Left lobe of liver (tissue), 2 donors: ENCODE data around the gene RHOF. TPM values are rescaled to one million over a fixed set of nuclear protein-coding genes. Genes with fewer than 3 reads are reported as not detected.
"Not testable (repeated sequence)": the region's sequence is repeated elsewhere in the genome, so short reads cannot be mapped to it uniquely, and the experiment has no call there.

ENCODE experiments used
- ATAC-seq: fragments of 200-7000 bp; cut with Tn5 transposase; one replicate; pipeline ENCODE4 v1.9.1; 2020; ENCODE audit warnings: mild to moderate bottlenecking, moderate library complexity
- DNase-seq: peaks from one replicate; pipeline ENCODE4 v3.0.0-alpha.2; 2020; ENCODE audit warnings: low spot score
- total RNA-seq: library from RNA; stranded (reverse); gene quantifications from one replicate; pipeline ENCODE4 v1.2.1, GENCODE V29; 2021
- donor health status: DM: no; HTN: no; CAD: no; lungs with moderate emphysema.
- donor health status: DM: no; HTN: yes; CAD: no.

RHOF gene
- total RNA-seq, 1 donor from 2014 or later = 7.9 TPM

DNA sequence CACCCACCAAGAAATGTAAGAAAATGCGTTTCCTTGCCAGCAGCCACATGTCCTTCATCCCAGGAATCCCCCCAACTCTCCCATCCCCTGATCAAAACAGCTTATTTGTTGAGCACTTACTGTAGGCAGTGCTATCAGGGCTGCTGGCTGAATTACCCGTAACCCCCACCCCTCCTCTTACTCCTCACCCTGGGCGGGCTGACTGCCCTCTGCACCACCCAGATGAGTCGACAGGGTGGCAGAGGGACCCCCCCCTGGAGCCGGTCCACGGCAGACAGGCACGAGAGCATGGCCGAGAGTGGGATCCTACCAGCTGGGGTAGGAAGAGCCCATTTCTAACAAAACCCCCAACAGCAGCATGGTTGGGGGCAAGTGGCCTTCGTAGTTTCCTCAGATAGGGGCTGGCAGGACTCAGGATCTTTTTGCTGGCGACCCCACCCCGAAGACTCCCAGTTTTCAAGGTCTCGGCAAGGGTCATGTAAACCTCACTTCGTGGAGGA lies 1.1 kb upstream of the RHOF start:
- DNase-seq (no peak), ATAC-seq (peak; percentile 1)

DNA sequence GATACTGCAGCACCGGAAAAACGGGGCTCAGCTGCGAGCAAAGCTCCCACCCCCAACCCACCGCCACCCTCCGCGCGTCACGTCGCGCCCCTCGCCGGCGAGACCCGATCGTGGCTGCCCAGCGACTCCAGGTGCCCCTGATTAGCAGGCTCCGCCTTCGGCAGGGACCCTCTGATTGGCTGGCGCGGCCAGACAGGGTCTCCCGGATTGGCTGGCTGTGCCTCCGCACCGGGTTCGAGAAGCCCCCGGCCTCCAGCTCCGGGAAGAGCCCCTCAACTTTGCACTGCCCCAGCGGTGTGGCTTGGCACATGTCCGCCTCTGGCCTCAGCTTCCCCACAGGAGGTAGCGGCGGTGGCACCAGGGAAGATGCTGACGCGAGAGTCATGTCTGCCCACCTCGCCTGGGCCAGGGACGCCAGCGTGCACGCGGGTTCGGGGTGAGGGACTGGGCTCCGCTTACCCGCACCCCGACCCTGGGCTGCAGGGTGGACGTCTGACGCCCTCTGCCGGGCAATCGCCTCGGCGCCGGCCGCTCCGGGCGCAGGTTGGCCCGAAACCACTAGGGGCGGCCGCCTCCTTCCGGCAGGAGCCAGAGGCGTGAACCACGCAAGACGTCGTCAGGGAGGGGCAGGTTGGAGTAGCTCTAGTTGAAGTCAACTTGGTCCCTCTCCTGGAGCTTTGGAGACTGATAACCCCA lies 498 bp upstream of the RHOF start:
- ATAC-seq (peak; percentile 67), DNase-seq (peak; percentile 91)

DNA sequence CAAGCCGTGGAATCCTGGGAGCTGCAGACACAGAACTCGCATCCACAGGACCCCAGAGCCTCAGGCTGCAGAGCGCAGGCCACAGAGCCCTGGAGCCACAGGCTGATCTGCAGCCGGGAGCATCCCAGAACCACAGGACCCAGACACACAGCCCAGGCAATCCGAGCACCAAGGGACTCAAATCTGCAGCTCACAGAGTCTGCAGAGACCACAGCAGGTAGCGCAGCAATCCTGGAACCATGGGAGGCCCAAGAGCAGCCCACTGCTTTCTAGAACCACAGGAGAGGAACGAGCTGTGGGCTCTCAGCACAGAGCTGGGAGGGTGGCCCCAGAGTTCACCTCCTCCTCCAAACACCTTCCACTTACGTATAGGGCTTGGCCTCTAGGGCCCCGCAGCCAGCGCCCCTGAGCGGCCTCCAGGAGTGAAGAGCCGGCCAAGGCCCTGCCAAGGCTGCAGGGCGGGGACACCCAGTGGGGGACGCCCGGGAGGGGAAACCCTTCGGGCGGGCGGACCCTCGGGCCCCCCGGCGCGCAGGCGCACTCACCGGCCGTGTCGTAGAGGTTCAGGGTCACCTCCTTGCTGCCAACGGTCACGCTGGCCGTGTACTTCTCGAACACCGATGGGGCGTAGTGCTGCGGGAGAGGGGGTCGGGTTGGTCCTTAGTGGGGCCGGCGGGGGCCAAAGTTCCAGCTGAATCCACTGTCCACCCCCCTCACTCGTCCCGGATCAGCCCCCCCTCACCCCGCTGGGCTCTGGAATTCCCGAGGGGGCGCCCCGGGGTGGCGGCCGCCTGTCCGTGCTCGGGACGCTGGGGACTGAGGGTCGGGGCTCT lies 665 bp downstream of the RHOF start:
- ATAC-seq = no peak
- DNase-seq = no peak

DNA sequence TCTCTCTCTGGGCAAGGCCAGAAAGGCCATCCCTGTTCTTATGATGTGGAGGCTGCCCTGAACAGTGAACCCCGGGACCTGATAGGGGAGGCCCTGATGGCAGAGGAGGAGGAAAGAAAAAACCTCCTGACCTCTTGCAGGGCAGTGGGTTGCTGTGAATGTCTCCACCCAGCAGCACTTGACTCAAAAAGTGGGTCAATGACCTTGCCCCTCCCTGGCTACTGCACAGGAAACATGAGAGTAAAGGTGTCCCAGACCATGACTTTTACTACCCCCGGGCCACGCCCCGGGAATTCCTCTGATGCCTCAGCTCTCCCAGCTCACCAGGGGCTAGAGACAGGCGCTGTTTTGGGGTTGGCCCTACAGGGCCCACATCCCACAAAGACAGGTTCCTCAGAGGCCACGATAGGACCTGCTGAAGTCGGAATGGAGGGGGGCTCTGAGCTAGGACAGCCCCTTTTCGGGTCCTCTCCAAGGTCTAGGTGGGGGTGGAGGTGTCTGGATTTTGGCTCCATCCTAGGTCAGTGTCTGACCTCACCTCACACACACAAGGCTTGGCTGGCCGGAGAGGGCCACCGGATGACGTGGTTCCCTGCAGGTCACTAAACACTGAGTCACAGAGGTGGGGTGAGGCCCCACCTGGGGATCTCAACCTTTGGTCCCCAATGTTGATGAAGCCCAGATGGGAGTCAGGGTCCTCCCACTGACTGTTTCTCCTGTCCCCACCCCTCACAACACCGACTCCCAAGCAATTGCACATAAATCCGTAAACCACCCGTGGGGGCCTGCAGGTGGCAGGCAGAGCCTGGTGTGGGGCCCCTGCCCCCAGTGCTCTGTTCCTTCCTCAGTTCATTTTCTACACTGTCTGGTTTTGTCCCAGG lies 1.6 kb downstream of the RHOF start:
- DNase-seq (no peak), ATAC-seq (no peak)

DNA sequence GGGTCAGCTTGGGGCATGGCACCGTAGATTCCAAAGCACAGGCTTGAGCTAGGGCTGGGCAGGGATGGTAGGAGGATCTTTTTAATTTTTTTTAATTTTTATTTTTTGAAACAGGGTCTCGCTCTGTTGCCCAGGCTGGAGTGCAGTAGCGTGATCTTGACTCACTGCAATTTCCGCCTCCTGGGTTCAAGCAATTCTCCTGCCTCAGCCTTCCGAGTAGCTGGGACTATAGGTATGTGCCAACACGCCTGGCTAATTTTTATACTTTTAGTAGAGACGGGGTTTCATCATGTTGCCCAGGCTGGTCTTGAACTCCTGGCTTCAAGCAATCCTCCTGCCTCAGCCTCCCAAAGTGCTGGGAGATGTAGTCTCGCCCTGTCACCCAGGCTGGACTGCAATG lies 2.7 kb downstream of the RHOF start:
- not testable (repeated sequence) for DNase-seq, ATAC-seq

DNA sequence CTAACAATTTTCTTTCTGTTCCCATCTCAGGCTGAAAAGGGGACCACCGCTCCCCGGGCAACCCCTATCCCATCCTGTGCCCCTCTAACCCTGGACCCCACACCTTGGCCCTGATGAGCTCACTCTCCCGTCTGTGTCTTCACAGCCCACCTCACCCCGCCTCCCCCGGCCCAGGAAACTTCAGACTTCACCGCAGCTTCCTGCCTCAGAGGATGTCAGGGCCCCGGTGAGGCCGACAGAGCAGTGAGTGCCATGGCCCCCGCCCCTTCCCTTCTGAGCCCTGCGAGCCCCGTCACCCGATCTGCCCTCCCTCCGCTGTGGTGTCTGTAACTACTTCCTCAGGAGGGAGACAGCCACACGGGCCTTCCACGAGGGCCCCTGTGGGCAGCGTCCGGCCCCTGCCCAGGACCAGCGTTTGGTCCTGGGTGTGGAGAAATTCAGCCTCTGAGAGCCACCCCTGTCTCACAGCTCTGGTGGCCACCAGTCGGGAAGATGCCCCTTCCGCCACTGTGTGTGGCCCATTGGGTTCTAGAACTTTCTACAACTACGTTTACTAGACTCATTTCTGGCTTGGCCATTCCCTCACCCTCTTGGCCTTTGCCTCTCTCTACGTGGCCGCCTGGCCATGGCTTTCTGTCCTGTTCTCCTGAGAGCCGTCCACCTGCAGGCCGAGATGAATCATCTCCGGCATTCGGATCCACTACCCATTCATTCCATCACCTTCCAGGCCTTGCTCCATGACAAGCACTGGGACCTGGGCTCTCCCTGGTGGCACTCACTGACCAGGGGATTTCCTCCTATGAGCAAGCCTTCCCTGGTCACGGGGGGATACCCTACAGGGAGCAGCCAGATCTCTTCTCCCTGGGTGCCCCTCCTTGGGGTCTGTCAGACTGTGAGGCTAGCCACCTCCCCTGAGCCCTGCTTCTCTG lies 3.4 kb downstream of the RHOF start:
- DNase-seq (peak; percentile 65), ATAC-seq (no peak)

DNA sequence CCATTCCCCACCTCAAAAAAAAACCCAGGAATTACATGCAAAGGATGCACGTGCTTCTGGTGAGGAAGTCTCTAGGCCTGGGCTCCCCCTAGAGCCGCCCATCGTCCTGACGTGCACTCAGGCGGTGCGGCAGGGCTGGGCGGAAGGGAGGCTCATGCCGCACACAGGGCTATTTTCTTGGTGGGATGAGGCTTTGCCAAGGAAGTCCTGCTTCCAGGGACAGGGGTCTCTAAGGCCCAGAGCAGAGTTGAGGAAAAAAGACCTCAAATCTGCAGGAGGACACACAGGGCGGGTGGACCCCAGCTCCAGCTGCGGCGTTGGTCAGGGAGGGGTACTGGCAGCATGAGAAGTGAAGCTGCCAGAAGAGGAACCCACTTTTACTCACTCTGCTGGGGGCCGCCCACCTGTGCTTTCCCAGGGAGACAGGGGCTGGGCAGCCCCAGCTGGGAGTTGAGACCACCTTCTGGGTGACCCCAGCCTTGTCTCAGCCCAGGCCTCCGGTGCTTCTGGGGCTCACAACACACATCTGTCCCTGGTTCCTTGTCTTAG lies 4.2 kb downstream of the RHOF start:
- DNase-seq (no peak), ATAC-seq (no peak)

DNA sequence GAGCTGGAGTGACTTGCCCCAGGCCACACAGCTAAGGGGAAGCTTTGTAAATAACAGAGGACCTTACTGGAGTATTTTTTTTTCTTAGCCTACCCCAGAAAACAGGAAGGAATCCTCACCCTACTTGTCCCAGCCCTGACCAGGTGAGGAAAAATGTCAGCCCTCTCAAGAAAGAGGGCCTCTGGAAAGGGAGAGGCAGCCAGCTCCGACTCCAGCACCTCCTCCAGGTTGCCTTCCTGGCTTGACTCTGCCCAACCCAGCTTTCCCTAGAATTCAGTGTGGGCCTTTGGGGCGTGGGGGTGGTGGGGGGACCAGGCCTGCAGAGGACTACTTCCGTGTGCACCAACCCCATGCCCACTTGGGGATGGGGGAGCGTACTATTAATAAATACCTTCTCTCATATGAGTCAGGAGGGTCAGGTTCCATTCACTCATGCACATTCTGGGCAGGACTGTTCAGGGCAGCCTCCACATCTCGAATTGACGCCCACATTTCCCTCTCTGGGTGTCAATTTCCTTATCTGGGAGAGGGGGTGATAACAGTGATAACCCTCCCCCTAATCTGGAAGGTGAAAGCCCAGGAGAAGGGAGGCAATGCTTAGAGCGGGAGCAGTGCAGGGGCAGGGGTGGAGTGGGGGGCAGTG lies 5.2 kb downstream of the RHOF start:
- ATAC-seq (no peak), DNase-seq (no peak)

DNA sequence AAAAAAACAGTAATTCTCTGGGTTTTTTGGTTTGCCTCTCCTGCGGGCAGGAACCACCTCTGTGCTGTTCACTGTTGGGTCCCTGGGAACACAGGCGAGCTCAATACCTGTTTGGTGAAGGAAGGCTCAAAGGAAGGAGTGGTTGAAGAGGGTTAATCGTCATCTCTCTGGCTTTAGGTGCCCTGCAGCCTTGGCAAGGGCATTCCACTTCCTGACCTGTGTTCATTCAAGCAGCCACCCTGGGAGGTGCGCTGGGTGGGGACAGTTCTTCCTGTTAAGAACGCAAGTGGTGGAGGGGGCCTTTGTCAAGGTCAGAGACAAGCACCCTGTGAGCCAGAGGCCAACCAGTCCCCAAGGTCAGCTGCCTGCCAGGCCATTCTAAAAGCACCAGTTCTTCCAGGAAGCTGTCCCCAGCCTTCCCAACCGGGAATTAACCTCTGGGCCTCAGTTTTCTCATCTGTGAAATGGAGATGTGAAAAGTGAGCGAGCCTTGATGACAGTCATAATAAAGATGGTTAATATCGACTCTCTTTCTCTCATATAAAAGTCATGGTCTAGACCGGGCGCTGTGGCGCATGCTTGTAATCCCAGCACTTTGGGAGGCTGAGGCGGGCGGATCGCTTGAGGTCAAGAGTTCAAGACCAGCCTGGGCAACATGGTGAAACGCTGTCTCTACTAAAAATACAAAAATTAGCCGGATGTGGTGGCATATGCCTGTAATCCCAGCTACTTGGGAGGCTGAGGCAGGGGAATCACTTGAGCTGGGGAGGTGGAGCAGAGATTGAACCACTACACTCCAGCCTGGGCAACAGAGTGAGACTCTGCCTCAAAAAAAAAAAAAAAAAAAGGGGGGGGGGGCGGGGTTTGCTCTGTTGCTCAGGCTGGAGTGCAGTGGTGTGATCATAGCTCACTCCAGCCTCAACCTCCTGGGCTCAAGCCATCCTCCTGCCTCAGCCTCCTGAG lies 6.1 kb downstream of the RHOF start:
- DNase-seq (no peak), ATAC-seq (no peak)

DNA sequence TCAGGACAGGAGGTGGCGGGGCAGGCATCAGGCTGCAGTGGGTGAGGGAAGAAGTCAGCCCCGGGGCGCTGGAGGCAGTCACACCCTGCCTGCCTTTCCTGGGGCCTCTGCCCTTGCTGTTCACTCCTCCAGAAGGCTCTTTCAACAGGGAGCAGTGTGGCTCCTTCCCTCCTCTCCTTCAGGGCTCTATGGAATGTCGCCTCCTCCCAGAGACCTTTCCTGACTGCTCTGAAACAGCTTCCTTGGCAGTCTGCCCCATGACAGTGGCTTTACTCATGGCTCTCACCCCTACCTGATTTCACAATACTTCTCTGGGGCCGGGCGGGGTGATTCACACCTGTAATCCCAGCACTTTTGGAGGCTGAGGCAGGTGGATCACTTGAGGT lies 7.1 kb downstream of the RHOF start:
- ATAC-seq (peak; percentile 82), DNase-seq (peak; percentile 90)

DNA sequence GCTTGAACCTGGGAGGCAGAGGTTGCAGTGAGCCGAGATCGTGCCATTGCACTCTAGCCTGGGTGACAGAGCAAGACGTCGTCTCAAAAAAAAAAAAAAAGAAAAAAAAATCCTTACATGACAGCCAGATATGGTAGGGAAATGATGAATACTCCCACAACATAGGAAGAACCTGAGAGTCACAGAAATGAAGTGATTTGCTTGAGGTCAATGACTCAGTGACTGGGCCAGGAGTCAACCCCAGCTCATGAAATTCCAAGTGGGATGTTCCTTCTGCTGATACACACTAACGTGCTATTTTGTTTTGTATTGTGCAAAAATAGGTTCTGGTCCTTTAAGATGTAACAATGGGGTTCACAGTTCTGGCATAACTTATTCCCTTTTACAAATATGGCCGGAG lies 9.0 kb downstream of the RHOF start:
- DNase-seq (no peak), ATAC-seq (peak; percentile 37)

DNA sequence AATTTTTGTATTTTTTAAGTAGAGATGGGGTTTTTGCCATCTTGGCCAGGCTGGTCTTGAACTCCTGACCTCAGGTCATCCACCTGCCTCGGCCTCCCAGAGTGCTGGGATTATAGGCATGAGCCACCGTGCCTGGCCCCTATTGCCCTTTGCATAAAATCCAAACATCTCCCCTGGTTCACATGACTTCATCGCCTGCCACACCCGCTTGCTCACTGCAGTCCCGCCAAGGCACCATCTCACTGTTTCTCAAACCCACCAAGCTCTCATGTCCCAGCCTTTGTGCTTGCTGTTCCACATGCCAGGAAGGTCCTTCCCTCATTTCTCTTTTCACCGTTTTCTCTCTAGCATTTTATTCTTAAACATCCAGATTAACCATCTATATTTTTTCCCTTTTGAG lies 9.7 kb downstream of the RHOF start:
- no peak for DNase-seq
- ATAC-seq = no peak

DNA sequence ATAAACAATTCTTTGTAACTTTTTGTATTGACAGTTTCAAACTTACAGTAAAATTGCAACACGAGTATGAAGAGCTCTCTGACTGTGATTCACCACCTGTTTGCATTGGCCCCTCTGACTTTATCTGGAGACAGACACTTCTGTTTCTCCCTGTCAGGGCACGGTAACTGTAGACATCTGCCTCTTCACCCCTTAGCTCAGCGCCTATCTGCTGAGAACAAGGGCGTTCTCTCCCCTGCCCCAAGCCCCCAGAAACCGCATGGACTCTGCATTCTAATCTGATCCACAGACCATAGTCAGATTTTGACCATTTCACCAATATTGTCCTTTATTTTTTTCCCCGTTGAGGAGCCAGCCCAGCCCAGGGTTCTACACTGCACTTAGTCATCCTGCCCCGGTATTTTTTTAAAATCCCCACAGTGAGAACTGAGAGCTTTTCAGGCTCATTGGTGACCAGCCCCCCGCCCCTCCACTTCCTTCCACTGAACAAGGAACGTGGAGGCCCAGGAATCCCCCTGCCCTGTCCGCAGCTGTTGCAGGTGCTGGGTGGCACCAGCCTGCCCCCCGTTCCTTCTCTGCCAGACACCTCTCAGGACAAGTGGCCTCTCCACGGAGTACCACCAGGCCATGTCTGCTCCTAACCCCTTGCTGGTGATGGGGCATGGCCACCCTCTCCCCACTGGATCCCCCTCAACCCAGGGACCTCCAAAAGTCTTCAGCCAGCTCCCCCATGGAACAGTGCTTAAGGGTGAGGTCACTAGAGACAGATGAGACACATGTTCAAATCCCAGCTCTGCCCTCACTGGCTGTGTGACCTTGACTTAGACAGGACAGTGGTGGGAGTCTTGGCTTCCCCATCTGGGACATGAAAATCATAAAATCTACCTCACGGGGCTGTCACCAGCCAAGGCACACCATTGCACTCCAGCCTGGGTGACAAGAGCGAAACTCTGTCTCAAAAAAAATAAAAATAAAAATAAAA lies 11.2 kb downstream of the RHOF start:
- DNase-seq = no peak

DNA sequence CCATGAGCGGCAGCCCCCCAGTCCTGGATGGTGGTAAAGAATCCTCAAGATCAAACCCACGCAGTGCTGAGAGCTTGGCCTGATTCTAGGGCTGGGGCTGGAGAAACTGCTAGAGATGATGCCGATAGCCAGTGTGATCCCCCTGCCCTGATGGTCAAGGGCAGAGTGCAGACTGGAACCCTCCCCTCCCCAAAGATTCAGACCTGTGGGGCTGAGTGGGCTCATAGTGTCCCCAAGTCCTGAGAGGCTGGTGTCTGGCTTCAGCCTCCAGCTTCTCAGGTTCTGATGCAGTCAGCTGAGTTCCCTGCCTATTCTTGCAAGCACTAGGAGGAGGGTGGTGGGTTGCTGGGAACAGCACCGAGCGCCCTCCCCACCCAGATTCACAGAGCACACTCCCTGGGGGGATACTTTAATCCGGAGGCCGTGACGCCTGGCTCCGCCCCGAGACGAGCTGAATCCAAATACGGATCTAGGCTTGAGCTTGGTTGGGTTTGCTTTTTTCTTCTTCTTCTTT lies 11.9 kb downstream of the RHOF start:
- ATAC-seq (no peak), DNase-seq (no peak)

More for the DNA sequence above, 11.2 kb downstream of the RHOF start:
- no peak for ATAC-seq

DNA sequence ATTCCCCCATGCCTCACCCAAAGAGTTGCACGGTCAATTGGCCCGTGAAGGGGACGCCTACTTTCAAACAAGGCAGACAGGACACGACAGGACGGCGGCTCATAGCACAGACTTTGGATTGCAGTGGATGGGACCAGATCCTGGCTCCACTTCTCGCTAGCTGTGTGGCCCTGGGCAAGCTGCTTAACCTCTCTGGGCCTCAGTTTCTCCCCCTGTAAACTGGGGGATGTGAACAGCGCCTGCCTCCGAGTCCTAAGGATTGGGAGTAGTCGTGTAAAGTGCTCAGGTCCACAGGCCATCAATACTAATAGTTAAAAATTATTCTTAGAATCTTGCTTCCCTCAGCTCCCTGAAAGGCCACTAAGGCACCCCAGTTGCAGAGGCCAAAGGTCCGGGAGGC lies 13.1 kb downstream of the RHOF start:
- no peak for DNase-seq
- no peak for ATAC-seq

DNA sequence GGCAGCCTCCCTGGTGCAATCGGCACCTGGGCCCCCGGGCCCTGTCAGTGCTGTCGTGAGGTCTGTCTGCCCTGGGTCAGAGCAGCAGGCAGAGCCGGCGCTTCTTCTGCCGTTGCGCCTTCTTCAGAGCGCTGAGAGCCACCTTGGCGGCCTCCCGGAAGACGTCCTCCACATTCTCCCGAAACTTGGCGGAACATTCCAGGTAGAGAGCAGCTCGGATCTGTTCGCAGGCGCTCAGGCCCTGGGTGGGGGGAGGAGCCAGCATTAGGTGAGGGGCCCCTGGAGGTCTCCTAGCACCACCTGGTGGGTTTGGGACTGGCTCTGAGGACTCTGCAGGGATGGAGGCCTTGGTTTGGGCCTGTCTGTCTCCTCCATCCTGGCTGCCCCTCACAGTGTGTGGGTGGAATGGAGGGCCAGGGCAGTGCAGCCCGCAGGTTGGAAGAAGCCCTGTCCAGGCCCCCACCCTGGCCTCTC lies 14.0 kb downstream of the RHOF start:
- ATAC-seq (no peak), DNase-seq (no peak)
